ENCODE data around the gene DAP3. TPM values are rescaled to one million over a fixed set of nuclear protein-coding genes. Genes with fewer than 3 reads are reported as not detected.

DAP3 gene
- total RNA-seq, 1 experiment from 2014 or later = 148 TPM

- no peak for ATAC-seq
- peaks cover 2 to 7% of the 10 kb centered on the region in 2 experiments; a peak in 3 of 4 replicates for H3K4me1 ChIP-seq (ENCODE audit: control insufficient read depth in 1 of 2, insufficient read depth in 2 of 2, low read length in 2 of 2)
- H4K20me1 ChIP-seq (ENCODE audit: insufficient read depth) = no peaks in the 10 kb centered on the region
- H2AFZ ChIP-seq (ENCODE audit: low read depth, low read length, poor library complexity, severe bottlenecking) = no peak overlapping the region
- ChIA-PET RAD21 (ENCODE audit: low non-redundant PET in 1 of 2, low total read pairs in 2 of 2, uncharacterized antibody in 2 of 2, unreplicated experiment in 2 of 2) (no interaction called here), POLR2A (no interaction called here), CTCF (interaction anchor here (0.7 kb wide), 1 partner anchor 12 kb away, joined by 3 read pairs; no protein-coding TSS in a partner anchor)
- no peak overlapping the region for H3K4me3 ChIP-seq (replicated peaks in 1 of 2; ENCODE audit: low read depth in 1 of 2, low read length in 2 of 2)
- no peak overlapping the region for H3K4me2 ChIP-seq (ENCODE audit: low read length)
- H3K27ac ChIP-seq (ENCODE audit: low read depth, low read length) = no peak overlapping the region
- H3K36me3 ChIP-seq (ENCODE audit: control insufficient read depth in 1 of 2, insufficient read depth in 2 of 2, low read length in 2 of 2) = peaks cover 6 to 14% of the 10 kb centered on the region in 2 experiments; a peak in 3 of 4 replicates
- TF ChIP-seq EZH2 (IDR thresholded peaks at IDR 0.05) = no peak
- no peak for TF ChIP-seq YY1 (IDR thresholded peaks at IDR 0.05; ENCODE audit: extremely low read depth, insufficient replicate concordance, low read depth, low read length)
- H3K9me2 ChIP-seq (ENCODE audit: insufficient read depth) = no peaks in the 10 kb centered on the region
- BruUV-seq (replicated peaks) = no TSS peak
- intact Hi-C loops (cut with micrococcal nuclease) = no loop called here
- no peak overlapping the region for H3K9ac ChIP-seq (ENCODE audit: low read length)
- no peaks in the 10 kb centered on the region for H3K79me2 ChIP-seq (ENCODE audit: insufficient read depth, low read length)
- no peaks in the 10 kb centered on the region for H3K27me3 ChIP-seq (ENCODE audit: insufficient read depth, low read length)
- no peaks in the 10 kb centered on the region for H3K9me3 ChIP-seq (ENCODE audit: control insufficient read depth in 1 of 2, insufficient read depth in 1 of 2, low read depth in 1 of 2, low read length in 2 of 2)
- DNase-seq (ENCODE audit: low read depth, low spot score) = no peak
These were observed 52.1 kb downstream of the DAP3 start for GRCh38 chr1:155740995-155741394.

GRCh38 chr1:155741908-155742307 is 53.0 kb downstream of the DAP3 start:
- TF ChIP-seq CBX3 (IDR thresholded peaks at IDR 0.05; ENCODE audit: low read depth) = no peak
- no peak for TF ChIP-seq EGR1 (IDR thresholded peaks at IDR 0.05; ENCODE audit: low read depth)
- TF ChIP-seq REST (IDR thresholded peaks at IDR 0.05; ENCODE audit: low read depth) = no peak
- TF ChIP-seq ZFX (IDR thresholded peaks at IDR 0.05) = no peak
- TF ChIP-seq FOSL1 (IDR thresholded peaks at IDR 0.05; ENCODE audit: low read depth) = no peak
- TF ChIP-seq POLR2AphosphoS5 (IDR thresholded peaks at IDR 0.05; ENCODE audit: low read depth, low read length) = no peak
- no peak for TF ChIP-seq CTCF (IDR thresholded peaks at IDR 0.05 in 2 of 3, conservative IDR thresholded peaks at IDR 0.05 in 1 of 3; ENCODE audit: borderline replicate concordance in 1 of 3, insufficient read depth in 1 of 3, low read depth in 2 of 3, low read length in 2 of 3)
- no peak for TF ChIP-seq ELF1 (IDR thresholded peaks at IDR 0.05; ENCODE audit: borderline replicate concordance, low read depth)
- no peak for TF ChIP-seq SP1 (IDR thresholded peaks at IDR 0.05; ENCODE audit: low read depth)
- no peak for TF ChIP-seq JUND (IDR thresholded peaks at IDR 0.05)
- no peak for TF ChIP-seq SRF (IDR thresholded peaks at IDR 0.05; ENCODE audit: low read depth)
- no peak for TF ChIP-seq RAD21 (IDR thresholded peaks at IDR 0.05; ENCODE audit: low read depth)
- no peak for ATAC-seq
- peaks cover 6 to 12% of the 10 kb centered on the region in 2 experiments; a peak in 3 of 4 replicates for H3K36me3 ChIP-seq (ENCODE audit: control insufficient read depth in 1 of 2, insufficient read depth in 2 of 2, low read length in 2 of 2)
- no peaks in the 10 kb centered on the region for H3K9me2 ChIP-seq (ENCODE audit: insufficient read depth)
- H3K79me2 ChIP-seq (ENCODE audit: insufficient read depth, low read length) = no peaks in the 10 kb centered on the region
- H3K27me3 ChIP-seq (ENCODE audit: insufficient read depth, low read length) = no peaks in the 10 kb centered on the region
- H3K4me2 ChIP-seq (ENCODE audit: low read length) = no peak overlapping the region
- H3K9ac ChIP-seq (ENCODE audit: low read length) = no peak overlapping the region
- ChIA-PET POLR2A (no interaction called here), RAD21 (ENCODE audit: low non-redundant PET in 1 of 2, low total read pairs in 2 of 2, uncharacterized antibody in 2 of 2, unreplicated experiment in 2 of 2) (no interaction called here), CTCF (no interaction called here)
- BruUV-seq (replicated peaks) = no TSS peak
- no peak overlapping the region for H2AFZ ChIP-seq (ENCODE audit: low read depth, low read length, poor library complexity, severe bottlenecking)
- H3K4me1 ChIP-seq (ENCODE audit: control insufficient read depth in 1 of 2, insufficient read depth in 2 of 2, low read length in 2 of 2) = peaks cover 2 to 7% of the 10 kb centered on the region in 2 experiments; a peak in 3 of 4 replicates
- H3K9me3 ChIP-seq (ENCODE audit: control insufficient read depth in 1 of 2, insufficient read depth in 1 of 2, low read depth in 1 of 2, low read length in 2 of 2) = no peaks in the 10 kb centered on the region
- no peak overlapping the region for H3K4me3 ChIP-seq (replicated peaks in 1 of 2; ENCODE audit: low read depth in 1 of 2, low read length in 2 of 2)
- no peaks in the 10 kb centered on the region for H4K20me1 ChIP-seq (ENCODE audit: insufficient read depth)
- no peak overlapping the region for H3K27ac ChIP-seq (ENCODE audit: low read depth, low read length)
- intact Hi-C loops (cut with micrococcal nuclease) = no loop called here
- no peak for DNase-seq (ENCODE audit: low read depth, low spot score)

Data from HCT116 (cell line).